H1 (cell line): ENCODE measurements around the gene DNM2. TPM values are rescaled to one million over a fixed set of nuclear protein-coding genes. Genes with fewer than 3 reads are reported as not detected.

Source experiments
- CTCF ChIA-PET: fragments of 300-600 bp; sonication (Branson Sonifier 250); formaldehyde crosslinking; loops from one replicate; lab custom pipeline; 2021; ENCODE audit not compliant: partially characterized antibody; lab: Charles Lee
- POLR2A ChIA-PET: fragments of 300-600 bp; sonication (Branson Sonifier 250); formaldehyde crosslinking; loops from one replicate; lab custom pipeline; 2021; ENCODE audit warnings: inconsistent platforms; ENCODE audit not compliant: partially characterized antibody; lab: Charles Lee
- DNase-seq, 2 experiments: peaks; one replicate each; pipeline versions ENCODE4 v3.0.0 to v3.0.0-alpha.2; 2010 to 2022; ENCODE audit warnings: low spot score in 2 of 2, low read depth in 1 of 2, mixed read lengths in 1 of 2
- FAIRE-seq: peaks from 2 replicates; lab custom pipeline; 2011; peaks lifted over from hg19 to GRCh38; lab: Jason Lieb, UNC
- H2AFZ ChIP-seq: 2 replicates; pipeline ENCODE4 v1.8.1; 2012; ENCODE audit warnings: low read length, inconsistent platforms
- H2AK5ac ChIP-seq: 2 replicates; pipeline ENCODE4 v1.6.1; 2013; ENCODE audit warnings: low read depth, low read length
- H2BK120ac ChIP-seq: replicated peaks from 2 replicates; pipeline ENCODE3; 2013; ENCODE audit warnings: low read depth, low read length, inconsistent platforms
- H2BK12ac ChIP-seq: 2 replicates; pipeline ENCODE4 v1.6.1; 2013; ENCODE audit warnings: low read depth, low read length
- H2BK15ac ChIP-seq: 2 replicates; pipeline ENCODE4 v1.6.1; 2013; ENCODE audit warnings: low read length
- H2BK20ac ChIP-seq: 2 replicates; pipeline ENCODE4 v1.6.1; 2013; ENCODE audit warnings: low read length
- H2BK5ac ChIP-seq: 2 replicates; pipeline ENCODE4 v1.6.1; 2013; ENCODE audit warnings: low read depth, low read length
- H3K14ac ChIP-seq: 2 replicates; pipeline ENCODE4 v1.6.1; 2013; ENCODE audit warnings: inconsistent platforms; ENCODE audit not compliant: insufficient read length
- H3K18ac ChIP-seq: 2 replicates; pipeline ENCODE4 v1.6.1; 2013; ENCODE audit warnings: low read length; ENCODE audit errors: extremely low read depth
- H3K23ac ChIP-seq: 2 replicates; pipeline ENCODE4 v1.6.1; 2013; ENCODE audit warnings: inconsistent platforms; ENCODE audit not compliant: insufficient read length
- H3K23me2 ChIP-seq: 2 replicates; pipeline ENCODE4 v1.6.1; 2013; ENCODE audit warnings: low read depth, low read length
- H3K27ac ChIP-seq: 2 replicates; pipeline ENCODE4 v1.6.1; 2011; ENCODE audit warnings: low read depth, low read length, inconsistent platforms
- H3K27me3 ChIP-seq, 4 experiments: replicated peaks in 1 of 4; 1 replicate in 1 of 4; 2 replicates in 3 of 4; pipeline versions ENCODE4 v1.6.1 to v1.8.1; 2011 to 2013; ENCODE audit warnings: low read length in 3 of 4, mild to moderate bottlenecking in 3 of 4, inconsistent platforms in 2 of 4, mixed read lengths in 2 of 4, moderate library complexity in 1 of 4; ENCODE audit not compliant: control insufficient read depth in 3 of 4, insufficient read depth in 3 of 4; ENCODE audit errors: extremely low read depth in 1 of 4
- H3K36me3 ChIP-seq, 4 experiments: 2 replicates each; pipeline versions ENCODE4 v1.6.1 to v1.8.1; 2011 to 2013; ENCODE audit warnings: mild to moderate bottlenecking in 4 of 4, low read length in 3 of 4, moderate library complexity in 2 of 4, control low read depth in 1 of 4, inconsistent platforms in 1 of 4; ENCODE audit not compliant: insufficient read depth in 4 of 4, control insufficient read depth in 2 of 4
- H3K4ac ChIP-seq: replicated peaks from 2 replicates; pipeline ENCODE3; 2013; ENCODE audit warnings: low read length, low read depth, mixed read lengths, inconsistent platforms; ENCODE audit not compliant: insufficient read length
- H3K4me1 ChIP-seq, 4 experiments: replicated peaks in 1 of 4; 1 replicate in 1 of 4; 2 replicates in 3 of 4; pipeline versions ENCODE4 v1.6.1 to v1.8.1; 2011 to 2013; ENCODE audit warnings: low read length in 3 of 4, inconsistent platforms in 2 of 4, mixed read lengths in 1 of 4; ENCODE audit not compliant: insufficient read depth in 4 of 4, control insufficient read depth in 3 of 4
- H3K4me2 ChIP-seq, 2 experiments: 2 replicates each; pipeline versions ENCODE4 v1.6.1 to v1.8.1; 2011 to 2013; ENCODE audit warnings: low read depth in 2 of 2, low read length in 2 of 2, control low read depth in 1 of 2, inconsistent platforms in 1 of 2, mild to moderate bottlenecking in 1 of 2; ENCODE audit not compliant: insufficient read depth in 1 of 2
- H3K4me3 ChIP-seq, 4 experiments: fragments of 200-600, 300-600 bp in 1 of 4; sonication (generic), shearing (Covaris generic), sonication (Bioruptor Twin) in 1 of 4; 2 replicates each; pipeline versions ENCODE4 v1.5.1 to v1.8.1; 2011 to 2016; ENCODE audit warnings: low read length in 4 of 4, low read depth in 3 of 4, control low read depth in 2 of 4, inconsistent platforms in 2 of 4, mild to moderate bottlenecking in 2 of 4, mixed read lengths in 1 of 4, moderate library complexity in 1 of 4; ENCODE audit not compliant: insufficient read depth in 2 of 4; ENCODE audit errors: extremely low read depth in 1 of 4
- H3K56ac ChIP-seq: replicated peaks from 2 replicates; pipeline ENCODE3; 2013; ENCODE audit warnings: low read depth, mild to moderate bottlenecking, mixed read lengths, low read length, inconsistent platforms; ENCODE audit not compliant: insufficient read length
- H3K79me1 ChIP-seq: 2 replicates; pipeline ENCODE4 v1.6.1; 2013; ENCODE audit warnings: low read depth, low read length, control low read depth
- H3K79me2 ChIP-seq, 2 experiments: 2 replicates each; pipeline versions ENCODE4 v1.6.1 to v1.8.1; 2012 to 2013; ENCODE audit warnings: low read length in 2 of 2, mild to moderate bottlenecking in 2 of 2, inconsistent platforms in 1 of 2; ENCODE audit not compliant: insufficient read depth in 2 of 2, control insufficient read depth in 1 of 2
- H3K9ac ChIP-seq, 4 experiments: replicated peaks in 1 of 4; 1 replicate in 1 of 4; 2 replicates in 3 of 4; pipeline versions ENCODE4 v1.6.1 to v1.8.1; 2011 to 2013; ENCODE audit warnings: low read depth in 3 of 4, low read length in 3 of 4, control low read depth in 2 of 4, mild to moderate bottlenecking in 2 of 4, moderate library complexity in 2 of 4, inconsistent platforms in 1 of 4; ENCODE audit errors: extremely low read depth in 1 of 4
- H3K9me3 ChIP-seq, 2 experiments: 2 replicates each; pipeline versions ENCODE4 v1.6.1 to v1.8.1; 2012 to 2013; ENCODE audit warnings: mild to moderate bottlenecking in 2 of 2, moderate library complexity in 2 of 2, control low read depth in 1 of 2, inconsistent platforms in 1 of 2, low read depth in 1 of 2, low read length in 1 of 2, mixed read lengths in 1 of 2; ENCODE audit not compliant: insufficient read depth in 2 of 2
- H4K20me1 ChIP-seq, 2 experiments: replicated peaks in 1 of 2; 2 replicates each; pipeline versions ENCODE3 to v1.8.1; 2011 to 2013; ENCODE audit warnings: inconsistent platforms in 2 of 2, low read length in 2 of 2, mild to moderate bottlenecking in 1 of 2; ENCODE audit not compliant: insufficient read depth in 2 of 2, control insufficient read depth in 1 of 2
- H4K5ac ChIP-seq: 2 replicates; pipeline ENCODE4 v1.6.1; 2013; ENCODE audit warnings: low read length, low read depth, mixed read lengths, inconsistent platforms; ENCODE audit not compliant: insufficient read length
- H4K8ac ChIP-seq: 2 replicates; pipeline ENCODE4 v1.8.0; 2013; ENCODE audit warnings: mild to moderate bottlenecking, moderate library complexity, low read length, inconsistent platforms; ENCODE audit not compliant: insufficient read depth; ENCODE audit errors: extremely low read depth
- H4K91ac ChIP-seq: replicated peaks from 2 replicates; pipeline ENCODE3; 2013; ENCODE audit warnings: low read length, mixed read lengths, inconsistent platforms; ENCODE audit not compliant: insufficient read length
- BRCA1 ChIP-seq: IDR thresholded peaks from 2 replicates; pipeline ENCODE4 v1.6.1; 2012; ENCODE audit warnings: low read depth, low read length, improper control_type of control experiment
- CTCF ChIP-seq, 3 experiments: IDR thresholded peaks; 1 replicate in 2 of 3; 2 replicates in 1 of 3; pipeline versions ENCODE4 v1.5.1 to v1.6.1; 2011; ENCODE audit warnings: low read length in 3 of 3, mild to moderate bottlenecking in 3 of 3, inconsistent platforms in 2 of 3, low read depth in 1 of 3, moderate library complexity in 1 of 3; ENCODE audit not compliant: insufficient read depth in 1 of 3; ENCODE audit errors: control extremely low read depth in 1 of 3
- MAFK ChIP-seq: IDR thresholded peaks from 2 replicates; pipeline ENCODE4 v1.6.1; 2012; ENCODE audit warnings: low read depth, mild to moderate bottlenecking, improper control_type of control experiment, low read length
- SRF ChIP-seq: IDR thresholded peaks from 2 replicates; pipeline ENCODE4 v1.6.1; 2011; ENCODE audit warnings: mild to moderate bottlenecking, low read depth, low read length, moderate library complexity
- TAF1 ChIP-seq: IDR thresholded peaks from 2 replicates; pipeline ENCODE4 v1.6.1; 2011; ENCODE audit warnings: mild to moderate bottlenecking, low read depth, low read length
- WGBS, 2 experiments: shearing (Covaris generic) in 1 of 2; methylation state at CpG; one replicate each; pipeline versions ENCODE4 v1.1.6 to v1.1.7; 2013 to 2015; ENCODE audit warnings: low lambda C conversion rate in 2 of 2, mixed read lengths in 2 of 2, inconsistent platforms in 1 of 2, low coverage in 1 of 2, missing lambda C conversion rate in 1 of 2; ENCODE audit not compliant: insufficient replicate concordance in 2 of 2, insufficient coverage in 1 of 2, insufficient read length in 1 of 2; ENCODE audit errors: extremely low coverage in 1 of 2, missing lambda C conversion rate in 1 of 2; 5-methylcytosine and 5-hydroxymethylcytosine counted together
- polyA plus RNA-seq, 7 experiments: library from polyadenylated mRNA; depleted of rRNA in 3 of 7; stranded (reverse) in 5 of 7; unstranded in 2 of 7; fragments of >200 nt in 5 of 7; fragments of 200-250 nt in 2 of 7; gene quantifications; 1 replicate in 5 of 7; 2 replicates in 1 of 7; 4 replicates in 1 of 7; pipeline versions ENCODE4 v1.2.1 to v1.2.3, GENCODE V29; 2011 to 2013; ENCODE audit warnings: missing spikeins in 2 of 7, mixed read lengths in 2 of 7
- total RNA-seq: library from RNA; stranded (reverse); fragmentation: NEBNext Ultra II Directional; extraction: Animal tissue kit (Norgen Biotek cat#: 25700); gene quantifications from 2 replicates; pipeline ENCODE4 v1.2.1, GENCODE V29; 2021

DNM2 gene
- total and polyA plus RNA-seq, 2 of the 8 experiments (the other 6 are each of a cell fraction or from before 2014, with no cell fraction given), result 61.9 to 120 TPM

- Histone ChIP-seq H2BK5ac (peak overlapping the region; percentile 15; the same call in 1 of the 2 replicates), H2BK15ac (no peak overlapping the region), H2AFZ (no peak overlapping the region), H3K56ac (no peak overlapping the region), H2BK120ac (no peak overlapping the region), H3K79me2 (peaks cover 12 to 85% of the 10 kb centered on the region in 2 experiments), H3K4me1 (no peaks in the 10 kb centered on the region), H2BK20ac (no peak overlapping the region), H3K18ac (no peak overlapping the region), H3K9me3 (no peaks in the 10 kb centered on the region), H4K5ac (no peak overlapping the region), H4K8ac (no peak overlapping the region), H2AK5ac (no peak overlapping the region), H3K4ac (no peak overlapping the region), H3K79me1 (peaks cover 12% of the 10 kb centered on the region), H3K14ac (no peak overlapping the region), H4K20me1 (peaks cover 7 to 20% of the 10 kb centered on the region in 2 experiments), H4K91ac (no peak overlapping the region), H3K23me2 (no peaks in the 10 kb centered on the region), H3K9ac (no peak overlapping the region), H3K23ac (no peak overlapping the region), H3K27me3 (no peaks in the 10 kb centered on the region), H3K4me3 (no peak overlapping the region), H3K4me2 (no peak overlapping the region), H3K27ac (no peak overlapping the region), H2BK12ac (no peak overlapping the region), H3K36me3 (no peaks in the 10 kb centered on the region)
- WGBS, 2 experiments, result 95% methylated on average over 14 of the region's 14 CpGs; no CpG with 5 or more reads in 1 of the 2 experiments
- ChIA-PET POLR2A (interaction anchor here (1.0 to 1.6 kb wide), 2 partner anchors 25 to 70 kb away, joined by 3 to 5 read pairs; no protein-coding TSS in a partner anchor), CTCF (interaction anchor here (1.2 to 1.6 kb wide), 2 partner anchors 93 to 136 kb away, joined by 4 read pairs; no protein-coding TSS in a partner anchor)
- no peak for DNase-seq
- no peak for FAIRE-seq
- TF ChIP-seq CTCF (IDR thresholded peaks at IDR 0.05; ENCODE audit: control extremely low read depth in 1 of 3, insufficient read depth in 1 of 3, low read depth in 1 of 3, low read length in 3 of 3) (no peak), BRCA1 (no peak), MAFK (no peak), SRF (no peak), TAF1 (no peak)
These were observed 9.9 kb downstream of the DNM2 start for GRCh38 chr19:10727685-10728201.
